K562 (cell line): ENCODE results near the gene KIF19.

Experiments
- CUX1 ChIP-seq: fragments of 200-800 bp; sonication (Bioruptor generic); IDR thresholded peaks from 2 replicates; pipeline ENCODE4 v1.6.1; 2016; ENCODE audit warnings: missing genetic modification characterization, missing compliant biosample characterization
- SNRNP70 ChIP-seq: fragments of 200-400 bp; formaldehyde crosslinking; optimal IDR thresholded peaks from 2 replicates; pipeline ENCODE3; 2017; ENCODE audit warnings: low read depth, low read length

GRCh38 chr17:74328487-74328886 is 2.5 kb downstream of the KIF19 start:
- TF ChIP-seq CUX1 (CRISPR knock-in tag), result no peak
- TF ChIP-seq SNRNP70, result no peak
